HL-60 (cell line): ENCODE measurements around the gene ST6GALNAC1.

Experiments used
- DNase-seq, 2 experiments: peaks; one replicate each; pipeline ENCODE4 v3.0.0-alpha.2; 2010 to 2020; ENCODE audit warnings: low read depth in 1 of 2, low spot score in 1 of 2
- H3K27ac ChIP-seq: fragments of 250-450 bp; sonication (Bioruptor Pico); replicated peaks from 2 replicates; pipeline ENCODE4 v1.5.1; 2020; ENCODE audit warnings: mild to moderate bottlenecking, moderate library complexity
- H3K27me3 ChIP-seq: fragments of 250-450 bp; sonication (Bioruptor Pico); 2 replicates; pipeline ENCODE4 v1.5.1; 2021; ENCODE audit warnings: mild to moderate bottlenecking, moderate library complexity; ENCODE audit not compliant: insufficient read depth, poor library complexity, severe bottlenecking
- H3K4me3 ChIP-seq: replicated peaks from 2 replicates; pipeline ENCODE4 v1.5.1; 2011; ENCODE audit warnings: mild to moderate bottlenecking, control low read depth, low read length; ENCODE audit not compliant: insufficient read depth
- CTCF ChIP-seq: IDR thresholded peaks from one replicate; pipeline ENCODE4 v1.5.1; 2011; ENCODE audit warnings: low read length, control low read depth, inconsistent platforms; ENCODE audit not compliant: insufficient read depth
- GABPA ChIP-seq: IDR thresholded peaks from 2 replicates; pipeline ENCODE4 v1.6.1; 2012; ENCODE audit warnings: low read depth
- POLR2AphosphoS5 ChIP-seq: IDR thresholded peaks from 2 replicates; pipeline ENCODE4 v1.6.1; 2012; ENCODE audit warnings: low read depth
- REST ChIP-seq: IDR thresholded peaks from 2 replicates; pipeline ENCODE4 v1.6.1; 2012; ENCODE audit warnings: low read depth; ENCODE audit not compliant: insufficient replicate concordance
- SPI1 ChIP-seq: IDR thresholded peaks from 2 replicates; pipeline ENCODE4 v1.6.1; 2012; ENCODE audit warnings: low read depth, mild to moderate bottlenecking, borderline replicate concordance

ST6GALNAC1 gene

GRCh38 chr17:76674600-76674999, 31.0 kb upstream of the ST6GALNAC1 start:
- Histone ChIP-seq H3K27ac (no peak overlapping the region), H3K4me3 (no peak overlapping the region), H3K27me3 (no peaks in the 10 kb centered on the region)
- DNase-seq = no peak
- TF ChIP-seq CTCF = no peak
- TF ChIP-seq REST = no peak
- TF ChIP-seq POLR2AphosphoS5 = no peak
- no peak for TF ChIP-seq SPI1

GRCh38 chr17:76673729-76674128, 30.2 kb upstream of the ST6GALNAC1 start:
- TF ChIP-seq REST (no peak), CTCF (no peak), POLR2AphosphoS5 (no peak), SPI1 (no peak), GABPA (no peak)
- no peak overlapping the region for H3K27ac ChIP-seq
- H3K27me3 ChIP-seq = no peaks in the 10 kb centered on the region
- DNase-seq = no peak
- H3K4me3 ChIP-seq = no peak overlapping the region

- no peak for TF ChIP-seq GABPA
- no peak for TF ChIP-seq CTCF
- TF ChIP-seq POLR2AphosphoS5 = no peak
- no peak for TF ChIP-seq SPI1
- no peak for TF ChIP-seq REST
- Histone ChIP-seq H3K27me3 (no peaks in the 10 kb centered on the region), H3K27ac (no peak overlapping the region), H3K4me3 (no peak overlapping the region)
- no peak for DNase-seq
Measured at GRCh38 chr17:76672892-76673291, 29.3 kb upstream of the ST6GALNAC1 start.
